ENCODE measurements around the gene CEP152. TPM values are rescaled to one million over a fixed set of nuclear protein-coding genes. Genes with fewer than 3 reads are reported as not detected.
"Not testable (repeated sequence)": the region's sequence is repeated elsewhere in the genome, so short reads cannot be mapped to it uniquely, and the experiment has no call there.

The CEP152 gene
- total RNA-seq, 1 donor from 2014 or later = 8.0 TPM

DNA sequence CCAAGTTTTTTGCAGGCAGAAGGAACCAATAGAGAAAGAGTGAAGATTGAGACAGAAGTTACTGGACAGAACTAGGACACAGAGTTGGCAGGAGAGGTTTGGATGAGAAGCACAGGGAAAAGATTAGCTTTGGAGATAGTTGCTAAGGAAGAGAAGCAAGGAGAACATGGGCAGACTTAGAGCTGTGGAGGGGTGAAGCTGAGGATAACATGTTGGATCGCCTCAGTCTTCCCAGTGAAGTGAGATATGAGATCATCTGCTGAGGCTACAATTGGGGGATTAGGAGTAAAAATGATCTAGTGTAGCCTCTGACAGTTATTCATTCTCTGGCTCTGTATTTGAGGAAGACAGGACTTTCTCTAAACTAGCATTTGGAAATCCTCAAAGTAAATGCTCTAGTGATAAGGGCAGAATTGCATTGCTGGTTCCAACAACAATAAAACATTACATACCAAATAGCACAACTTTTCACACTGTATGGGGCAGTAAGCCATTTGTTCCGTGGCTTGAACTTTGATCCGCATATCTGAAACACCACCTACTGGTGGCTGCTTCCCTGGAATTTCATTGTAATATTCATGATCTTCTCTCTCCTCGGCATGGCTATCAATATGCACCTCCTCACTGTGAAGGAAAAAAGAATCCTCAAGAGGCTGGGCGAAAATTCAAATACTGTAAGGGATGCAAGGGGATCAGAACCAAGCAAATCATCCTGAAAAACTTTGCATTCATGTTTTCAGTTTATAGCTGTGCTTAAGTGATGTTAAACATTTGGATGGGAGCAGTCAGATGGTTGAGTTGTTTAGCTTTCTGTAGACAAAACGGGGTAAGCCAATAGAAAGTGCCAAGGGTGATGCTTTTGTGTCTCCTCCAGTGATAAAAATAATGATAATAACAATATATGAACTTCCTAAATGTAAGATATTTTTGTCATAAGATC, 44.9 kb upstream of the CEP152 start:
- no peak for DNase-seq
- Mint-ChIP-seq H3K4me3 (ENCODE audit: unreplicated experiment) (no peak overlapping the region), H3K4me1 (ENCODE audit: low read depth, unreplicated experiment) (peaks cover 2% of the 10 kb centered on the region), H3K9me3 (ENCODE audit: unreplicated experiment) (peaks cover 2% of the 10 kb centered on the region), H3K36me3 (ENCODE audit: unreplicated experiment) (no peaks in the 10 kb centered on the region), H3K27me3 (ENCODE audit: unreplicated experiment) (peaks cover 2% of the 10 kb centered on the region), H3K27ac (ENCODE audit: unreplicated experiment) (no peak overlapping the region)
- TF ChIP-seq, protein P1, sequence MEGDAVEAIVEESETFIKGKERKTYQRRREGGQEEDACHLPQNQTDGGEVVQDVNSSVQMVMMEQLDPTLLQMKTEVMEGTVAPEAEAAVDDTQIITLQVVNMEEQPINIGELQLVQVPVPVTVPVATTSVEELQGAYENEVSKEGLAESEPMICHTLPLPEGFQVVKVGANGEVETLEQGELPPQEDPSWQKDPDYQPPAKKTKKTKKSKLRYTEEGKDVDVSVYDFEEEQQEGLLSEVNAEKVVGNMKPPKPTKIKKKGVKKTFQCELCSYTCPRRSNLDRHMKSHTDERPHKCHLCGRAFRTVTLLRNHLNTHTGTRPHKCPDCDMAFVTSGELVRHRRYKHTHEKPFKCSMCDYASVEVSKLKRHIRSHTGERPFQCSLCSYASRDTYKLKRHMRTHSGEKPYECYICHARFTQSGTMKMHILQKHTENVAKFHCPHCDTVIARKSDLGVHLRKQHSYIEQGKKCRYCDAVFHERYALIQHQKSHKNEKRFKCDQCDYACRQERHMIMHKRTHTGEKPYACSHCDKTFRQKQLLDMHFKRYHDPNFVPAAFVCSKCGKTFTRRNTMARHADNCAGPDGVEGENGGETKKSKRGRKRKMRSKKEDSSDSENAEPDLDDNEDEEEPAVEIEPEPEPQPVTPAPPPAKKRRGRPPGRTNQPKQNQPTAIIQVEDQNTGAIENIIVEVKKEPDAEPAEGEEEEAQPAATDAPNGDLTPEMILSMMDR (IDR thresholded peaks at IDR 0.05; ENCODE audit: partially characterized antibody, unreplicated experiment) = peak; percentile 48

DNA sequence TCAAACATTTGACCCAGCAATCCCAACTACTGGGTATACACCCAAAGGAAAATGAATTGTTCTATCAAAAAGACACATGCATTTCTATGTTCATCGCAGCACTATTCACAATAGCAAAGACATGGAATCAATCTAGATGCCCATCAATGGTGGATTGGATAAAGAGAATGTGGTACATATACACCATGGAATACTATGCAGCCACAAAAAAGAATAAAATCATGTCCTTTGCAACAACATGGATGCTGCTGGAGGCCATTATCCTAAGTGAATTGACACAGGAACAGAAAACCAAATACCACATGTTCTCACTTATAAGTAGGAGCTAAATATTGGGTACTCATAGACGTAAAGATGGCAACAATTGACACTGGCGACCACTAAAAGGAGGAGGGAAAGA, 43.6 kb upstream of the CEP152 start:
- not testable (repeated sequence) for H3K27me3 Mint-ChIP-seq (ENCODE audit: unreplicated experiment); H3K4me3 Mint-ChIP-seq (ENCODE audit: unreplicated experiment); H3K27ac Mint-ChIP-seq (ENCODE audit: unreplicated experiment); H3K9me3 Mint-ChIP-seq (ENCODE audit: unreplicated experiment); H3K36me3 Mint-ChIP-seq (ENCODE audit: unreplicated experiment); DNase-seq; H3K4me1 Mint-ChIP-seq (ENCODE audit: low read depth, unreplicated experiment)

DNA sequence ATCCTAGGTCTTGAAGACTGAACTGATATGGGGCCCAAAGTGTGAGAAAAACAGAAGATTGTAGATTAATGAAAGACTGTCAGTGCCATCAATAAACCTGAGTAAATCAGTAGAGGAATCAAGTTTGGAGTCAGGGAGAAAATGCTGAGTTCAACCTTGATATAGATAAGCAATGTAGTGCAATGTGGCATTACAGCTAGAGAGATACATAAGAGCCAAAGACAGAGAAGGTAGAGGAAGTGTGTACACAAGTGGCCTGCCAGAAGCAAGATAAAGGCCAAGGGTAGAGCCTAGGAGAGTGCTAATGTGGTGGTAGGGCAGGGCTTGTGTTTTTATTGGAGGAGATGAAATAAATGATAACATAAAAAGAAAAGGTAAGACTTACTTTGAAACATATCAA, 41.1 kb upstream of the CEP152 start:
- H3K4me1 Mint-ChIP-seq (ENCODE audit: low read depth, unreplicated experiment) = peaks cover 4% of the 10 kb centered on the region
- H3K27me3 Mint-ChIP-seq (ENCODE audit: unreplicated experiment) = no peaks in the 10 kb centered on the region

DNA sequence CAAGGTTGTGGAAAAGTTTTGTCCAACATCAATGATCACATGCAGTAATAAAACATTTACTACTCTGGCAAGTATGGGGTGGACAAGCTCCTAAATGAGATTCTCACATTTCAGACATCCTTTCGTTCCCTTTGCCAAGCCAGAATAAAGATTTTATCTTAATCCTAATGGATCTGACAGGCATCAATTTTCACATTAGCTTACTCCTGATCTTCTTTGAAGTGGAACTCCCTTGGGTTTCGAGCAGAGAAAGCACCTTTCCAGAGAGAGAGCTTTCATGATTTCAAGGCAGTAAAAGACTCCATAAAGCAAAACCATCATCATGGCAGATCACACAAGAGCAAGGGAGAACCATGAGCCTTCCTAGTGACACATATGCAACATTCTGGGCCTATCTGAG, 39.8 kb upstream of the CEP152 start:
- TF ChIP-seq, protein P1 (IDR thresholded peaks at IDR 0.05; ENCODE audit: partially characterized antibody, unreplicated experiment) = no peak
- Mint-ChIP-seq H3K4me3 (ENCODE audit: unreplicated experiment) (no peak overlapping the region), H3K4me1 (ENCODE audit: low read depth, unreplicated experiment) (peaks cover 4% of the 10 kb centered on the region), H3K27me3 (ENCODE audit: unreplicated experiment) (no peaks in the 10 kb centered on the region), H3K36me3 (ENCODE audit: unreplicated experiment) (no peaks in the 10 kb centered on the region), H3K27ac (ENCODE audit: unreplicated experiment) (peak overlapping the region; percentile 10), H3K9me3 (ENCODE audit: unreplicated experiment) (peaks cover 2% of the 10 kb centered on the region)
- DNase-seq = no peak

More for the DNA sequence above, 41.1 kb upstream of the CEP152 start:
- peaks cover 2% of the 10 kb centered on the region for H3K9me3 Mint-ChIP-seq (ENCODE audit: unreplicated experiment)
- no peaks in the 10 kb centered on the region for H3K36me3 Mint-ChIP-seq (ENCODE audit: unreplicated experiment)
- H3K4me3 Mint-ChIP-seq (ENCODE audit: unreplicated experiment) = no peak overlapping the region
- DNase-seq = no peak
- TF ChIP-seq, protein P1 (IDR thresholded peaks at IDR 0.05; ENCODE audit: partially characterized antibody, unreplicated experiment) = no peak
- no peak overlapping the region for H3K27ac Mint-ChIP-seq (ENCODE audit: unreplicated experiment)

DNA sequence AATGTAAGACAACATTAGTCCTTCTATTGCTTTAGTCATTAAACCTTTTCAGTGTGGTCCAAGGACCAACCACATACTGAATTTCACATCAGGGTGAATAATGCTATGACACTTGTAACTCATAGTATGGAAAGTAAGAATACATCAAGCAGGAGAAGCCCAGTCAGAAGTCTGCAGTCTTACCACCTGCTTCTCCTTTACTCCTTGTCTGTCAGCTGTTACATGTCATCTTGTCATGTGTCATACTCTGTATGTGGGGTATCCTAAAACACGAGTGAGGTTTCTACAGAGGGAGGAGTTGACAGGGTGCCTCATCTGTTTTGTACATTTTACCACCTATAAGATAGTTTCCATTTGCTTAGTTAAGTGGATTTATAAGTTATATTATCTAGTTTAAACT, 34.3 kb upstream of the CEP152 start:
- H3K27ac Mint-ChIP-seq (ENCODE audit: unreplicated experiment) = no peak overlapping the region
- no peak for DNase-seq
- H3K27me3 Mint-ChIP-seq (ENCODE audit: unreplicated experiment) = no peaks in the 10 kb centered on the region
- peaks cover 8% of the 10 kb centered on the region for H3K36me3 Mint-ChIP-seq (ENCODE audit: unreplicated experiment)
- TF ChIP-seq, protein P1 (IDR thresholded peaks at IDR 0.05; ENCODE audit: partially characterized antibody, unreplicated experiment) = no peak
- peaks cover 2% of the 10 kb centered on the region for H3K9me3 Mint-ChIP-seq (ENCODE audit: unreplicated experiment)
- no peak overlapping the region for H3K4me3 Mint-ChIP-seq (ENCODE audit: unreplicated experiment)
- no peaks in the 10 kb centered on the region for H3K4me1 Mint-ChIP-seq (ENCODE audit: low read depth, unreplicated experiment)

All from glutamatergic neuron (in vitro differentiated cells).